ENCODE results near the gene USP22. TPM values are rescaled to one million over a fixed set of nuclear protein-coding genes. Genes with fewer than 3 reads are reported as not detected.

Gene USP22
- total and polyA plus RNA-seq, 10 of the 15 experiments (the other 5 are each of a cell fraction or from before 2014, with no cell fraction given), result 10.8 to 218 (median 98.8) TPM

- TF ChIP-seq REST (IDR thresholded peaks at IDR 0.05; ENCODE audit: low read depth, low read length), result no peak; the same call in 1 of the 2 replicates
- TF ChIP-seq HDAC2 (IDR thresholded peaks at IDR 0.05), result no peak
- TF ChIP-seq SREBF1 (IDR thresholded peaks at IDR 0.05; ENCODE audit: low read length), result no peak
- no peak for TF ChIP-seq ZZZ3 (IDR thresholded peaks at IDR 0.05; ENCODE audit: control insufficient read depth, insufficient read length, low read depth)
- TF ChIP-seq FOXK2 (IDR thresholded peaks at IDR 0.05), result no peak
- TF ChIP-seq NFIC (IDR thresholded peaks at IDR 0.05; ENCODE audit: low read depth, low read length), result no peak
- TF ChIP-seq HSF1 (IDR thresholded peaks at IDR 0.05; ENCODE audit: low read depth, low read length), result no peak
- peak; percentile 60; the same call in 1 of the 2 replicates for TF ChIP-seq PAX5 (IDR thresholded peaks at IDR 0.05; ENCODE audit: borderline replicate concordance, low read depth, low read length)
- peak; percentile 86 for TF ChIP-seq NKRF (conservative IDR thresholded peaks at IDR 0.05)
- TF ChIP-seq SMARCA5 (IDR thresholded peaks at IDR 0.05), result peak; percentile 93
- peak; percentile 60; the same call in 1 of the 2 replicates for TF ChIP-seq RELB (IDR thresholded peaks at IDR 0.05; ENCODE audit: low read depth)
- TF ChIP-seq KLF5 (IDR thresholded peaks at IDR 0.05; ENCODE audit: partially characterized antibody), result peak; percentile 89
- TF ChIP-seq JUND (IDR thresholded peaks at IDR 0.05; ENCODE audit: low read depth, low read length), result no peak
- no peak for TF ChIP-seq SUZ12 (IDR thresholded peaks at IDR 0.05; ENCODE audit: unreplicated experiment)
- no peak for TF ChIP-seq RCOR1 (conservative IDR thresholded peaks at IDR 0.05; ENCODE audit: low read depth, low read length)
- no peak for TF ChIP-seq USF2 (IDR thresholded peaks at IDR 0.05; ENCODE audit: borderline replicate concordance, low read depth, low read length)
- TF ChIP-seq LARP7 (IDR thresholded peaks at IDR 0.05), result peak; percentile 89
- peak; percentile 82 to 86 for TF ChIP-seq IKZF2 (IDR thresholded peaks at IDR 0.05)
- TF ChIP-seq NFYB (IDR thresholded peaks at IDR 0.05; ENCODE audit: insufficient read depth, low read depth, low read length), result 0 out of 2 replicates have a peak, but pooled peaks have one; percentile 53
Observed at GRCh38 chr17:21043296-21044232, 753 bp upstream of the USP22 start (continued).
